Neutrophil (primary cell): ENCODE measurements around the gene UNC80.

ENCODE experiments used
- H3K27ac ChIP-seq: fragments of 200-600 bp; sonication (generic); 2 replicates; pipeline ENCODE4 v1.5.1; 2016; ENCODE audit warnings: mild to moderate bottlenecking, moderate library complexity
- H3K27me3 ChIP-seq: fragments of 200-600 bp; sonication (generic); 2 replicates; pipeline ENCODE4 v1.6.0; 2016; ENCODE audit warnings: mild to moderate bottlenecking
- H3K36me3 ChIP-seq: fragments of 200-600 bp; sonication (generic); 2 replicates; pipeline ENCODE4 v1.5.1; 2017
- H3K4me1 ChIP-seq, 2 experiments: fragments of 200-600 bp in 1 of 2; sonication (generic) in 1 of 2; 1 replicate in 1 of 2; 2 replicates in 1 of 2; pipeline versions ENCODE4 v1.5.1 to v1.6.1; 2013 to 2016; ENCODE audit warnings: low read depth in 1 of 2, low read length in 1 of 2, mild to moderate bottlenecking in 1 of 2, moderate library complexity in 1 of 2; ENCODE audit not compliant: control insufficient read depth in 1 of 2, insufficient read depth in 1 of 2
- H3K4me3 ChIP-seq, 2 experiments: fragments of 200-600 bp in 1 of 2; sonication (generic) in 1 of 2; 1 replicate in 1 of 2; 2 replicates in 1 of 2; pipeline ENCODE4 v1.5.1; 2013 to 2016; ENCODE audit warnings: low read depth in 1 of 2, low read length in 1 of 2, mild to moderate bottlenecking in 1 of 2, moderate library complexity in 1 of 2
- H3K9me3 ChIP-seq: fragments of 200-600 bp; sonication (generic); 2 replicates; pipeline ENCODE4 v1.5.1; 2016
- TF ChIP-seq, protein P1 (sequence below): fragments of 200-600 bp; sonication (generic); IDR thresholded peaks from 2 replicates; pipeline ENCODE4 v1.5.1; 2016; ENCODE audit warnings: antibody characterized with exemption

Gene UNC80

DNA sequence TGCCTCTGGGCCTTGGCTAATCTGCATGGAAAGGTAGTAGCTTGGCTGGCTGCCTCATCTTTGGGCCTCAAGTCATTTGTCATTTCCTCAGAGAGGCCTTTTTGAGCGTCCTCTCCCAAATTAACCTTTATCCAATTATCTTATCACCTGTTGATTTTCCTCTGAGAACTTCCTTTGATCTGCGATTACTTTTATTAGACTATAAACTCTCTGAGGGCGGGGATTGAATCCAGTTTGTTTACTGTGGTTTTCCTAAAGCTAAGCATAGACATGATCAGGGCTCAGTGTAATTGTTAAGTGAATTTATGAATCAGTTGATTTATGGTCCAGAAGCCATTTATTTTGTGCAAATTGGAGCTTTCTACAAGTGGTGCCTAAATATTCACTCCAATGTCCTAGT is 238.3 kb downstream of the UNC80 start:
- peaks cover 22% of the 10 kb centered on the region for H3K36me3 ChIP-seq
- no peak overlapping the region for H3K27ac ChIP-seq
- no peaks in the 10 kb centered on the region for H3K27me3 ChIP-seq
- H3K4me1 ChIP-seq, result peaks cover 8 to 9% of the 10 kb centered on the region in 2 experiments
- H3K9me3 ChIP-seq, result no peaks in the 10 kb centered on the region
- TF ChIP-seq, protein P1, sequence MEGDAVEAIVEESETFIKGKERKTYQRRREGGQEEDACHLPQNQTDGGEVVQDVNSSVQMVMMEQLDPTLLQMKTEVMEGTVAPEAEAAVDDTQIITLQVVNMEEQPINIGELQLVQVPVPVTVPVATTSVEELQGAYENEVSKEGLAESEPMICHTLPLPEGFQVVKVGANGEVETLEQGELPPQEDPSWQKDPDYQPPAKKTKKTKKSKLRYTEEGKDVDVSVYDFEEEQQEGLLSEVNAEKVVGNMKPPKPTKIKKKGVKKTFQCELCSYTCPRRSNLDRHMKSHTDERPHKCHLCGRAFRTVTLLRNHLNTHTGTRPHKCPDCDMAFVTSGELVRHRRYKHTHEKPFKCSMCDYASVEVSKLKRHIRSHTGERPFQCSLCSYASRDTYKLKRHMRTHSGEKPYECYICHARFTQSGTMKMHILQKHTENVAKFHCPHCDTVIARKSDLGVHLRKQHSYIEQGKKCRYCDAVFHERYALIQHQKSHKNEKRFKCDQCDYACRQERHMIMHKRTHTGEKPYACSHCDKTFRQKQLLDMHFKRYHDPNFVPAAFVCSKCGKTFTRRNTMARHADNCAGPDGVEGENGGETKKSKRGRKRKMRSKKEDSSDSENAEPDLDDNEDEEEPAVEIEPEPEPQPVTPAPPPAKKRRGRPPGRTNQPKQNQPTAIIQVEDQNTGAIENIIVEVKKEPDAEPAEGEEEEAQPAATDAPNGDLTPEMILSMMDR, result no peak
- H3K4me3 ChIP-seq, result no peak overlapping the region

GRCh38 chr2:210020138-210020537 is 248.5 kb downstream of the UNC80 start:
- H3K27ac ChIP-seq, result no peak overlapping the region
- H3K4me3 ChIP-seq, result no peak overlapping the region
- no peaks in the 10 kb centered on the region for H3K27me3 ChIP-seq
- TF ChIP-seq, protein P1, result no peak
- H3K4me1 ChIP-seq, result no peaks in the 10 kb centered on the region
- H3K9me3 ChIP-seq, result no peaks in the 10 kb centered on the region
- H3K36me3 ChIP-seq, result peaks cover 94% of the 10 kb centered on the region

DNA sequence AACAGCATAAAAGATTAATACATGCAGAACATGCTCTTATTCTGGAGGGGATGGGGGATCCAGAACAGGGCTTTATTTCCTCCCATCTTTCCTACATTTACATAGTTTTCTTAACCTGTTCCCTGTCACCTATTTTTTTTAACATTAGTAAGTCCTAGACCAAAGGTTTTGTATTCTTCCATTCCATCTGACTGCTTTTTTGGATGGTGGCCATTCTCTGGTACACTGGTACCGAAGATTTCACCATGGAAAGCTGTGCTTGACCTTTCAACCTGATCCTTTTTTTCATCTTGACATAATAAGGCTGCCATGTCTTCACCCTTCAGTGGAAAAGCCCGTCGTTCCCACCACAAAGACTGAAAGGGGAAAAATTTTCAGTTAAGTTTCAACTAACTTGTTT is 251.2 kb downstream of the UNC80 start:
- Histone ChIP-seq H3K9me3 (no peaks in the 10 kb centered on the region), H3K27ac (no peak overlapping the region), H3K4me3 (no peak overlapping the region), H3K36me3 (peaks cover 85% of the 10 kb centered on the region), H3K27me3 (no peaks in the 10 kb centered on the region), H3K4me1 (no peaks in the 10 kb centered on the region)
- TF ChIP-seq, protein P1, result no peak

DNA sequence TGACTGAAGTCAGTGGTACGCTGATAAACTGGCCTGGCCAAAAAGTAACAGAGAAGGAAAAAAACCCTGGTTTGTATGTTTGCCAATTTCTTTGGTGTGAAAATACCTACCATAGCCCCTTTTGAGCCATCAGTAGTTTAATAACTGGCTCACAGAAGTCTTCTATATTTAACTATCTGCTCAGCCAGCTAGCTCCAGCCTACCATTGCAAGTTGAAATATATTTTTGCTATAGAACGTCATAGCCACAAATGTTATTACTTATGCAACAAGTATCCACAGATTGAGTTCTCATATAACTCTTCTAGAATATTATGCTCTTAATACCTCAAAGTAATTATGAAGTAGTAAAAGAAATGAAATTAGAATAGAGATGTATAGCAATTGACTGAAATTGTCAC is 256.0 kb downstream of the UNC80 start:
- Histone ChIP-seq H3K4me1 (no peaks in the 10 kb centered on the region), H3K27me3 (no peaks in the 10 kb centered on the region), H3K9me3 (no peaks in the 10 kb centered on the region), H3K36me3 (peaks cover 61% of the 10 kb centered on the region), H3K27ac (no peak overlapping the region), H3K4me3 (no peak overlapping the region)
- TF ChIP-seq, protein P1, result no peak

GRCh38 chr2:210028178-210028577 is 256.5 kb downstream of the UNC80 start:
- no peak overlapping the region for H3K27ac ChIP-seq
- no peaks in the 10 kb centered on the region for H3K9me3 ChIP-seq
- no peak overlapping the region for H3K4me3 ChIP-seq
- no peaks in the 10 kb centered on the region for H3K4me1 ChIP-seq
- H3K36me3 ChIP-seq, result peaks cover 55% of the 10 kb centered on the region
- TF ChIP-seq, protein P1, result no peak
- H3K27me3 ChIP-seq, result no peaks in the 10 kb centered on the region

GRCh38 chr2:210034087-210034683 is 262.6 kb downstream of the UNC80 start:
- Histone ChIP-seq H3K27me3 (no peaks in the 10 kb centered on the region), H3K27ac (no peak overlapping the region), H3K36me3 (peaks cover 28% of the 10 kb centered on the region), H3K4me1 (no peaks in the 10 kb centered on the region), H3K9me3 (no peaks in the 10 kb centered on the region), H3K4me3 (no peak overlapping the region)
- TF ChIP-seq, protein P1, result no peak
